DOHH2 (cell line): ENCODE data around the gene TTN.

Experiments
- H3F3A ChIP-seq: fragments of 200-600 bp; sonication (generic), shearing (Covaris generic); 2 replicates; pipeline ENCODE4 v1.6.0; 2016; ENCODE audit warnings: antibody characterized with exemption, mild to moderate bottlenecking; ENCODE audit not compliant: control insufficient read depth, insufficient read depth
- H3K27ac ChIP-seq: fragments of 200-600 bp; sonication (generic); 2 replicates; pipeline ENCODE4 v1.5.1; 2014; ENCODE audit warnings: low read depth, mild to moderate bottlenecking, low read length, moderate library complexity
- H3K27me3 ChIP-seq: fragments of 200-600 bp; sonication (generic); 2 replicates; pipeline ENCODE4 v1.6.1; 2014; ENCODE audit warnings: mild to moderate bottlenecking, low read length, mixed read lengths; ENCODE audit not compliant: control insufficient read depth
- H3K36me3 ChIP-seq: fragments of 200-600 bp; sonication (generic); 2 replicates; pipeline ENCODE4 v1.6.1; 2014; ENCODE audit warnings: mild to moderate bottlenecking, low read length, moderate library complexity, mixed read lengths; ENCODE audit not compliant: control insufficient read depth
- H3K4me1 ChIP-seq: fragments of 200-600 bp; sonication (generic); 2 replicates; pipeline ENCODE4 v1.6.1; 2014; ENCODE audit warnings: mild to moderate bottlenecking, low read length, mixed read lengths; ENCODE audit not compliant: control insufficient read depth
- H3K4me2 ChIP-seq: fragments of 200-600 bp; sonication (generic); 2 replicates; pipeline ENCODE4 v1.6.0; 2014; ENCODE audit warnings: mild to moderate bottlenecking, low read length, moderate library complexity
- H3K4me3 ChIP-seq: fragments of 200-600 bp; sonication (generic); 2 replicates; pipeline ENCODE4 v1.5.1; 2014; ENCODE audit warnings: mild to moderate bottlenecking, low read length, mixed read lengths
- H3K79me2 ChIP-seq: fragments of 200-600 bp; sonication (generic); 2 replicates; pipeline ENCODE4 v1.6.1; 2014; ENCODE audit warnings: mild to moderate bottlenecking, low read length, mixed read lengths; ENCODE audit not compliant: control insufficient read depth
- H3K9me2 ChIP-seq: fragments of 200-600 bp; sonication (generic); replicated peaks from 2 replicates; pipeline ENCODE4 v1.6.1; 2014; ENCODE audit warnings: mild to moderate bottlenecking, low read length, mixed read lengths; ENCODE audit not compliant: control insufficient read depth
- H3K9me3 ChIP-seq: fragments of 200-600 bp; sonication (generic); 2 replicates; pipeline ENCODE4 v1.6.1; 2014; ENCODE audit warnings: antibody characterized with exemption, low read length, mixed read lengths; ENCODE audit not compliant: control insufficient read depth, insufficient read depth
- H4K20me1 ChIP-seq: fragments of 200-600 bp; sonication (generic); 2 replicates; pipeline ENCODE4 v1.6.0; 2014; ENCODE audit warnings: low read depth, mild to moderate bottlenecking, antibody characterized with exemption, low read length, moderate library complexity; ENCODE audit not compliant: control insufficient read depth, insufficient read depth
- CTCF ChIP-seq: fragments of 200-600 bp; sonication (generic); IDR thresholded peaks from one replicate; pipeline ENCODE4 v1.5.1; 2014; ENCODE audit warnings: antibody characterized with exemption, mild to moderate bottlenecking, low read depth, low read length; ENCODE audit not compliant: poor library complexity, severe bottlenecking
- EZH2phosphoT487 ChIP-seq: fragments of 200-600 bp; sonication (generic); IDR thresholded peaks from 2 replicates; pipeline ENCODE4 v1.6.1; 2017; ENCODE audit warnings: borderline replicate concordance, mild to moderate bottlenecking, antibody characterized with exemption, low read length, moderate library complexity, mixed read lengths

Gene TTN

DNA sequence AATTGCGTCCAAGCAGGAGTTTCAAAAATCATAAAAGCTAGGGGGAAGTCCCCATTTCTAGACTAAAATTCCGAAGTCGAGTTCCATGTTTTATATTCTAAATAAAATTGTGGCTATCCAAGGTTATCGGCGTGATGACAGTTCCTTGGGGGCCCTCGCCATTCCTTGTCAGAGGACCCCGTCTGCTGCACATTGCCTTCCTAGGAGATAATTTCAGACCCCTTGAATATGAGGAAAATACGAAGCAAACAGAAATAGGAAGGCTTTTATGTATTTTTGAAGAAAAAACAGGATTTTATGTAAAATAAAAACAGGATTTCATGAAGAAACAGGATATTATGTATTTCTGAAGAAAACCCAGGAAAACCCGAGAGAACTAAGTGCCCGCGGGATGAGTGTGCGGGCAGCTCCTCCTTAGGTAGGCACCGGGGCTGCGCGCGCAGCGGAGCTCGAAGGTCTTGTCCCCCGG is 327.4 kb downstream of the TTN start:
- H3K4me1 ChIP-seq, result peaks cover 53% of the 10 kb centered on the region

GRCh38 chr2:178479275-178479616 is 328.0 kb downstream of the TTN start:
- peak overlapping the region; percentile 79 for H3K27ac ChIP-seq
- no peak for TF ChIP-seq EZH2phosphoT487
- TF ChIP-seq CTCF, result peak; percentile 26

More for the DNA sequence above, 327.4 kb downstream of the TTN start:
- no peaks in the 10 kb centered on the region; the same call in 1 of the 2 replicates for H3K9me2 ChIP-seq
- no peak for TF ChIP-seq EZH2phosphoT487
- peak overlapping the region; percentile 89 for H3K4me3 ChIP-seq
- peaks cover 14% of the 10 kb centered on the region; the same call in 1 of the 2 replicates for H3K36me3 ChIP-seq
- H3F3A ChIP-seq, result peaks cover 16% of the 10 kb centered on the region
- no peaks in the 10 kb centered on the region for H3K27me3 ChIP-seq
- H3K9me3 ChIP-seq, result no peaks in the 10 kb centered on the region
- peak overlapping the region; percentile 61 for H3K27ac ChIP-seq
- H3K79me2 ChIP-seq, result peaks cover 73% of the 10 kb centered on the region
- peaks cover 10% of the 10 kb centered on the region; the same call in 1 of the 2 replicates for H4K20me1 ChIP-seq
- peak overlapping the region; percentile 99 for H3K4me2 ChIP-seq

GRCh38 chr2:178478439-178479274 is 328.6 kb downstream of the TTN start, which contains the start of gene FKBP7:
TSS of gene FKBP7 (minus strand) at chr2:178478600. CDS start at chr2:178478499, 101 bp downstream.
- Histone ChIP-seq H4K20me1 (0 out of 2 replicates have a peak, but pooled peaks cover 6% of the 10 kb centered on the region), H3K36me3 (peaks cover 14% of the 10 kb centered on the region; the same call in 1 of the 2 replicates), H3K4me3 (peak within 1 kb of the TSS; percentile 89), H3K27ac (peak within 1 kb of the TSS; percentile 79), H3K4me1 (peaks cover 47% of the 10 kb centered on the region), H3F3A (peaks cover 16% of the 10 kb centered on the region), H3K27me3 (no peaks in the 10 kb centered on the region), H3K9me3 (no peaks in the 10 kb centered on the region), H3K4me2 (peak within 1 kb of the TSS; percentile 99), H3K79me2 (peaks cover 69% of the 10 kb centered on the region), H3K9me2 (no peaks in the 10 kb centered on the region)
- TF ChIP-seq EZH2phosphoT487 (no peak), CTCF (peak; percentile 90)

More at GRCh38 chr2:178479275-178479616, 328.0 kb downstream of the TTN start:
- Histone ChIP-seq H3K4me2 (peak overlapping the region; percentile 99), H3K9me2 (no peaks in the 10 kb centered on the region), H3F3A (peaks cover 16% of the 10 kb centered on the region), H3K4me1 (peaks cover 53% of the 10 kb centered on the region), H3K27me3 (no peaks in the 10 kb centered on the region), H3K9me3 (no peaks in the 10 kb centered on the region), H3K36me3 (peaks cover 14% of the 10 kb centered on the region; the same call in 1 of the 2 replicates), H4K20me1 (0 out of 2 replicates have a peak, but pooled peaks cover 6% of the 10 kb centered on the region), H3K4me3 (peak overlapping the region; percentile 89), H3K79me2 (peaks cover 72% of the 10 kb centered on the region)

DNA sequence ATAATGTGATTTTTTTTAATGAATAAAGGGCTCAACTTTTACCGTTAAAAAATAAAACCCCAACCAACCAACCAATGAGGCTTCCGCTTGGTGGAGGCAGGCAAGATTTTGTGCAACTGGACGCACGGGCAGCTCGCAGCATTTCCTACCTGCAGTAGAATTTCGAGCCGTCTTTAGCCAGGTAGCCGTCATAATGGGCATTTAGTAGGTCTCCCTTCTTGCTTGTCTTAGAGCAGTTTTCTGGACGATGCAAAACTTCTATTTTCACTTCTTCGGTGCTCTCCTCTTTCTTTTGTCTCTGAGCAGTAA is 329.1 kb downstream of the TTN start:
- peak overlapping the region; percentile 99 for H3K4me2 ChIP-seq
- H3K27ac ChIP-seq, result peak overlapping the region; percentile 79
- peaks cover 64% of the 10 kb centered on the region for H3K79me2 ChIP-seq
- H3K4me1 ChIP-seq, result peaks cover 43% of the 10 kb centered on the region
- peaks cover 11% of the 10 kb centered on the region; the same call in 1 of the 2 replicates for H3K36me3 ChIP-seq
- H3K4me3 ChIP-seq, result peak overlapping the region; percentile 89
- 0 out of 2 replicates have a peak, but pooled peaks cover 6% of the 10 kb centered on the region for H4K20me1 ChIP-seq
- H3K9me2 ChIP-seq, result no peaks in the 10 kb centered on the region
- H3K9me3 ChIP-seq, result no peaks in the 10 kb centered on the region
- TF ChIP-seq EZH2phosphoT487 (no peak), CTCF (no peak)
- H3F3A ChIP-seq, result peaks cover 16% of the 10 kb centered on the region
- H3K27me3 ChIP-seq, result no peaks in the 10 kb centered on the region
